ENCODE data around the gene ARF1. TPM values are rescaled to one million over a fixed set of nuclear protein-coding genes. Genes with fewer than 3 reads are reported as not detected.

The ARF1 gene
- total RNA-seq, 2 experiments from 2014 or later: 163 to 322 TPM

GRCh38 chr1:228095938-228096337 is 13.4 kb downstream of the ARF1 start:
- H3K9me2 ChIP-seq (ENCODE audit: insufficient read depth, low read length): no peaks in the 10 kb centered on the region
- DNase-seq (ENCODE audit: low spot score): no peak
- no peaks in the 10 kb centered on the region for H3K4me1 ChIP-seq (ENCODE audit: insufficient read depth, low read length, poor library complexity, severe bottlenecking)
- intact Hi-C loops (cut with micrococcal nuclease; ENCODE audit: unreplicated experiment): no loop called here
- CTCF ChIA-PET (ENCODE audit: unreplicated experiment): no interaction called here
- H3K27ac ChIP-seq (ENCODE audit: low read depth, low read length, poor library complexity, severe bottlenecking): no peak overlapping the region
- H3K4me3 ChIP-seq (ENCODE audit: low read depth, low read length, poor library complexity, severe bottlenecking): no peak overlapping the region
- peaks cover 25% of the 10 kb centered on the region for H4K20me1 ChIP-seq (ENCODE audit: insufficient read depth, low read length)
- peaks cover 62% of the 10 kb centered on the region for H3K79me2 ChIP-seq (ENCODE audit: insufficient read depth, low read depth, low read length)
- no peak for TF ChIP-seq CTCF (conservative IDR thresholded peaks at IDR 0.05; ENCODE audit: low read length)
- TF ChIP-seq EZH2phosphoT487 (IDR thresholded peaks at IDR 0.05; ENCODE audit: borderline replicate concordance, low read depth, low read length): no peak
- BruUV-seq (replicated peaks): no TSS peak
- H3K9me3 ChIP-seq (ENCODE audit: low read length): peaks cover 25% of the 10 kb centered on the region
- H3K36me3 ChIP-seq (ENCODE audit: insufficient read depth, low read length): peaks cover 99% of the 10 kb centered on the region
- H2AFZ ChIP-seq (ENCODE audit: low read length): no peak overlapping the region
- H3K4me2 ChIP-seq (ENCODE audit: low read length): no peak overlapping the region
- POLR2A ChIA-PET: no interaction called here

- POLR2A ChIA-PET: no interaction called here
- BruUV-seq (replicated peaks): no TSS peak
- no peak overlapping the region for H3K27ac ChIP-seq (ENCODE audit: low read depth, low read length, poor library complexity, severe bottlenecking)
- peaks cover 54% of the 10 kb centered on the region for H3K79me2 ChIP-seq (ENCODE audit: insufficient read depth, low read depth, low read length)
- TF ChIP-seq EZH2phosphoT487 (IDR thresholded peaks at IDR 0.05; ENCODE audit: borderline replicate concordance, low read depth, low read length) (no peak), CTCF (conservative IDR thresholded peaks at IDR 0.05; ENCODE audit: low read length) (no peak)
- H3K9me2 ChIP-seq (ENCODE audit: insufficient read depth, low read length): no peaks in the 10 kb centered on the region
- peaks cover 25% of the 10 kb centered on the region for H3K9me3 ChIP-seq (ENCODE audit: low read length)
- no peak for DNase-seq (ENCODE audit: low spot score)
- peaks cover 7% of the 10 kb centered on the region for H3K4me1 ChIP-seq (ENCODE audit: insufficient read depth, low read length, poor library complexity, severe bottlenecking)
- H3K4me3 ChIP-seq (ENCODE audit: low read depth, low read length, poor library complexity, severe bottlenecking): no peak overlapping the region
- no peak overlapping the region for H3K4me2 ChIP-seq (ENCODE audit: low read length)
- H3K36me3 ChIP-seq (ENCODE audit: insufficient read depth, low read length): peaks cover 98% of the 10 kb centered on the region
- intact Hi-C loops (cut with micrococcal nuclease; ENCODE audit: unreplicated experiment): no loop called here
- CTCF ChIA-PET (ENCODE audit: unreplicated experiment): no interaction called here
- peaks cover 21% of the 10 kb centered on the region for H4K20me1 ChIP-seq (ENCODE audit: insufficient read depth, low read length)
- H2AFZ ChIP-seq (ENCODE audit: low read length): no peak overlapping the region
Measured at GRCh38 chr1:228096416-228097332, 14.2 kb downstream of the ARF1 start.

Measured in OCI-LY7 (cell line).